ENCODE measurements around the gene KPNA3.
"Not testable (repeated sequence)": the region's sequence is repeated elsewhere in the genome, so short reads cannot be mapped to it uniquely, and the experiment has no call there.

Gene KPNA3

DNA sequence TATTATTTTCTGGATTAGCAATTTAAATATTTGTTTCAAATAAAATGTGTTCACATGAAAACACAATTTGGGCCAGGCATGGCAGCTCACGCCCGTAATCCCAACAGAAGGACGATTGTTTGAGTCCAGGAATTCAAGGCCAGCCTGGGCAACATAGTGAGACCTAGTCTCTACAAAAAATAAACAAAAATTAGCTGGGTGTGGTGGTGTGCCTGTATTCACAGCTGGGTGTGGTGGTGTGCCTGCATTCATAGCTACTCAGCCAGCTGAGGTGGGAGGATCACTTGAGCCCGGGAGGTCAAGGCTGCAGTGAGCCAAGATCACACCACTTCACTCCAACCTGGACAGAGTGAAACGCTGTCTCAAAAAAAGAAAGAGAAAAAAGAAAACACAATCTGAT lies 46.4 kb downstream of the KPNA3 start:
- DNase-seq (ENCODE audit: low spot score), result no peak

DNA sequence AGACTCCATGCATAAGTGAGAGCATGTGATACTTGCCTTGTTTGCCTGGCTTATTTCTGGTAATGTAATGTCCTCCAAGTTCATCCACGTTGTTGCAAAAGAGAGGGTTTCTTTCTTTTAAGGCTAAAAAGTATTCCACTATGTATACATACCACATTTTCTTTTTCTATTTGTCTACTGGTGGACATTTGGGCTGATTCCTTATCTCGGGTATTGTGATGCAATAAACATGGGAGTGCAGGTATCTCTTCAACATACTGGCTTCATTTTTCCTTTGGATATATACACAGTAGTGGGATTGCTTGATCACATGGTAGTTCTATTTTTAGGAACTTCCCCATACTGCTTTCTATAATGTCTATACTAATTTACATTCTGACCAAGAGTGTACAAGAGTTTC lies 51.6 kb downstream of the KPNA3 start:
- DNase-seq (ENCODE audit: low spot score), result no peak

DNA sequence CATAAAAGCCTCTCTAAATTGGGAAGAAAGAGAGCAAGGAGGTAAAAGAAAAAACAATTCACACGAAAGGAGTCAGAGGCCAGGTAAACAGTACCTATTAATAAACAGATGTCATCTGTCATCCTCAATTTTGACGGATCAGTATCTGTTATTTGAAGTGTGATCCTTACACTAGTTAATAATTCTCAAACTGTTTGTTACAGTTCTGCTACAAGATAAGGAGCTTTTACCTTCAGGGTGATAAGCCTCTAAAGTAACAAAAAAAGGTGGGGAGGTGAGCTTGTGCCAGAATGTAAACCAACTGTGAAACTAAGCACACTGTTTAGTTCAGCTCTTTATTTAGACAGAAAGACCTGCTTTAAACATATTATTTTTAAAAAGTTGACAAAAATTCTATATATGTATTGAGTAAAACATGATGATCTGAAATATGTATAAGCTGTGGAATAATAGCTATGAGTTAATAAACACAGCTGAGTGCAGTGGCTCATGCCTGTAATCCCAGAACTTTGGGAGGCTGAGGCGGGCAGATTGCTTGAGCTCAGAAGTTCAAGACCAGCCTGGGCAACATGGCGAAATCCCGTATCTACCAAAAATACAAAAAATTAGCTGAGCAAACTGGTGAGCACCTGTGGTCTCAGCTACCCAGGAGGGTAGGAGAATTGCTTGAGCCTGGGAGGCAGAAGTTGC lies 52.8 kb downstream of the KPNA3 start:
- DNase-seq (ENCODE audit: low spot score), result no peak

DNA sequence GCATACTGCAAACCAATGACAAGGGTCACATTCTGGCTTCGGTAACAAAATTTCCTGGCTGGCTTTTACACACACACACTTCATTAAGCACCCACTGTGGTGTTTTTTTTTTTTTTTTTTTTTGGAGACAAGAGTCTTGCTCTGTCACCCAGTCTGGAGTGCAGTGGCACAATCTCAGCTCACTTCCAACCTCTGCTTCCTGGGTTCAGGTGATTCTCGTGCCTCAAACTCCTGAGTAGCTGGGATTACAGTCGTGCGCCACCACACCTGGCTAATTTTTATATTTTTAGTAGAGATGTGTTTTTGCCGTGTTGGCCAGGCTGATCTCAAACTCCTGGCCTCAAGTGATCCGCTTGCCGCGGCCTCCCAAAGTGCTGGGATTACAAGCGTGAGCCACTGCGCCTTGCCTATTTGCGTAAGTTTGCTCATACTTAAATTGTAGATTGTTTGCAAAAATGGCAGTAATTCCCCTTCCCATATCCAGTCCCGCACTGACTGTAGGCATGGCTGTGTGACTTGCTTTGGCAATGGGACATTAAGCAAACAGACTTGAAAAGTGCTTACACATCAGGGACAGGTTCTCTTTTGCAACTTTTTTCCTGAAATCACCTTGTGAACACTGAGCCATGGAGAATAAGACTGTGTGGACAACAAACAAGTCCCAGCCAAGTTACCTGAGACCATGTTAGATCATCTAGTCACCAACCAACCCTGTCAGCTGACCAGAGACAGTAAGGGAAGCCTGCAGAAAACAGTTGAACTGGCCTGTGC lies 59.1 kb downstream of the KPNA3 start:
- DNase-seq (ENCODE audit: low spot score), result peak; percentile 1

DNA sequence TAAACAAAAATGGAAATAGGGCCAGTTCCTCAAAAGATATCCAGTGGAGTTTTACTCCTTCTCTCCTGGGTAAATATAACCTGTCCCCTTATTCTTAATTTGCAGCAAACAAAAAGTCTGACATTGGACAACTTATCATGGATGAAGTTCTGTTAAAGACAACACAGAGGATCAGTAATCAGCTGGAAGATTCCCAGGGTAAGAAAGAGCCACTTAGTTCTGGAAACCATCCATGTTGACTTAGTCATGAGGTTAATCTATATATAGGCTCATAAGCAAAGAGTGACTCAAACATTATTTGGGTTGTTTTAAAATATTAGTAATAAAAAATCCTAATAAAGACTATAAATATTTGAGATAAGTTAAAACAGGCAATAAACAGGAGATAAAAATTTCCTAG lies 60.7 kb downstream of the KPNA3 start:
- no peak for DNase-seq (ENCODE audit: low spot score)

DNA sequence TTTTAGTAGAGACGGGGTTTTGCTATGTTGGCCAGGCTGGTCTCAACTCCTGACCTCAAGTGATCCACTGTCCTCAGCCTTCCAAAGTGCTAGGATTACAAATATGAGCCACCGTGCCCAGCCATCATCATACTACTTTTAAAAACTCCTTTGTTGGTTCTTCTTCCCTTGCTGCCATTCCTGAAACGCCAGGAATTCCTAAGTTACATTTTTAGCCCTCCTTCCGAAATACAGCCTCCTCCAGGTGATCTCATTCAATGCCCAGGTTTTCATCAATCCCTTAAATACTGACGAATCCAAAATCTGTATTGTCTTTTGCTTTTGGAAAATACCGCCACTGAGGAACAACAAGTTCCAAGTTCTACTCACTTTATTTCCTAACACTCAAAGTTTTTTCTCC lies 75.9 kb downstream of the KPNA3 start:
- no peak for DNase-seq (ENCODE audit: low spot score)

DNA sequence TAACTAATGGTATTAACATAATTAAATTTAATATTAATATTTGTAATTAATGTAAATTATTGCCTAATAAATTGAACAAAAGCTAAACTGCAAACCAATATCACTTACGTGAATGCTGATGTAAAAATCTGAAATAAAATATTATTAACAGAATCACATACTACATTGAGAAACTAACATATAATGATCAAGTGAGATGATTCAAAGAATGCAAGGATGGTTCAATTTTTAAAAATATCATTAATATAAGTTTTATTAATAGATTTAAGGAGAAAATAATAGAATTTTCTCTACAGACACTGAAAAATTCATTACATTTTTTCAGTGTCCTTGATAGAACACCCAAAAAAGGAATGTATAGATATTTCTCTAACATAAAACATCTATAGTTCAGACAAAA lies 77.7 kb downstream of the KPNA3 start:
- no peak for DNase-seq (ENCODE audit: low spot score)

DNA sequence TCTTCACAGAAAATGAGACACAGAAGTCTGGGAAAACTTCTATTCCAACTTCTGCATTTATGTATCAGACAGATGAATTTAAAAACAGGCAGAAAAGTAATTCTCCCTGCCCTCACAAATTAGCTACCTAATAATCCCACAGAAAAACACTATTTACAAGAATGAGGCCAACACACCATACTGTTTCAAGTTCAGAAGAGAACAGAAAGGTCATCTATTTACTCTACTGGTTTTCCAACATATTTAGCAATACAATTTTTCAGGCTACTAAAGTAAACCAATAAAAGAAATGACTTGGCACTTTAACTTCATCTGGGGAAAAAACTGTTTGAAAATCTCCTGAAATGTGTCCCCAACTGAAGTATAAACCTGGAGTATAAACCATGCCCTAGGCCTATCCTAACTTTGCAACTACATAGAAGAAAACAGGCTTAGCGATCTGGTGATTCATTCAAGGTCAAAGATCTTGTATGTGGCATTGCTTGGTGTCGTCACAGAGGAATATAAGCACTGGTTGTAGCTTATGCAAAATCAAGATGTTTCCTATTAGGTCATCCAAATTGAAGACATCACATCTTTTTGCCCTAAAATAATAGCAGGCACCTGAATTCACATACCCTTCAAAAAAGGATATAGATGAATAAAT lies 81.1 kb downstream of the KPNA3 start:
- DNase-seq (ENCODE audit: low spot score), result no peak

DNA sequence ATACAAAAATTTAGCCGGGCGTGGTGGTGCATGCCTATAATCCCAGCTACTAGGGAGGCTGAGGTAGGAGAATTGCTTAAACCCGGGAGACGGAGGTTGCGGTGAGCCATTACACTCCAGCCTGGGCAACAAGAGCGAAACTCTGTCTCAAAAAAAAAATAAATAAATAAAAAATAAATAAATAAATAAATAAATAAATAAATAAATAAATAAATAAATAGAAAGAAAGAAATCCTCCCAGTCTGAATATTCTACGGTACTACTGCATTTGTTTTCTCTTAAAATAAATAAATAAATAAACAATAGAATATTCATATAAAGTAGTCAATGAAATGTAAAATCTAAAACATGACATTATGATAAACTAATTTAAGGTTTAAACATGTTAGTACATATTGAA lies 88.2 kb downstream of the KPNA3 start:
- DNase-seq (ENCODE audit: low spot score), result not testable (repeated sequence)

DNA sequence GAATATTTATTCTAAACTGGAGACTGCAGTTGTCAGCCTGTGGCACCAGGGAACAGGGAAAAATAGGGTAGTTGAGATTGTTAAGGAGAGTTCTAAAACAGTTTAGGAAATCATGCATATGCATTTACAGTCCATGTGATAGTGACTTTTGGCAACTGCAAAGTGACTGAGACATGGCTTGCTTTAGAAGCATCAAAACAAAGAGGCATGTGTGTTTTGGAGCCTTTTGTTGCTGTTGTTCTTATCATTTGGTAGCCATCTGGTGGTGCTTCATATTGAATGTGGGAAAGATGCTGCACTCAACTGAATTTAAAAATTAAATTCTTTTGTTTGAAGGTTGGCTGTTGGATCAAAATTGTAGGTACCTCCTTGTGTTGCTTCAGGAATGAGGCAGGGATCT lies 91.0 kb downstream of the KPNA3 start:
- peak; percentile 59 for DNase-seq (ENCODE audit: low spot score)

DNA sequence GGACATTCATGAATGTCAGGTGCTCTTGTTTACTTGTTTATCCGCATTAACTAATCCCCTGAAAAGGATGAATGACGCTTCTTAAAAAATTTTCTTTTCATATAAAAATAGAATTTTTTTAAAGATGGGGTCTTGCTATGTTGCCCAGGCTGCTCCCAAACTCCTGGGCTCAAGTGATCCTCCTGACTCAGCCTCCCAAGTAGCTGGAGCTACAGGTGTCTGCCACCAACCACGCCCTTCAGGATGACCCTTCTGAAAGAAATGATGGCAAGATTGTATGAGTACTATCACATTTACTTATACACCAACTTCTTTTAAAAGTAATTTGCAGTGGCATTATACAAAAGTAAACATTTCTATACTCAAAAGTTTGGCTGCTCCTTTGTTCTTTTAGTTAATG lies 95.0 kb downstream of the KPNA3 start:
- DNase-seq (ENCODE audit: low spot score), result no peak

DNA sequence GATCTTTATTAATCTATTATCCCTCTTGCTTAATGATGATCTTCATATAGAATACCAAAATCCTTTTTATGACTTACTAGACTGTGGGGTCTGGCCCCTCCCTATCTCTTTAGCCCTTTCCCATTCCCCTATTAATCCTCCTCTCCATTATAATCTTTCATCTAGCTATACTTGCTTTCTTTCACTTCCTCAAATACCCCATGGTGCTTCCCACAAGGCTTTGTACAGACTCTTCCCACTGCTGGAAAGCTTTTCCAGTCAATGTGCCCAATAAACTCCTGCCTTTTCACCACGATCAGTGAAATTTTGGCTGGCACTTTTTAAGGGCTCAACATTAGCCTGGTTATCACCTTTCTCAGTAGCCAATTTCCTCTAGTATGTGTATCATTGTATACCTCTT lies 98.0 kb downstream of the KPNA3 start:
- no peak for DNase-seq (ENCODE audit: low spot score)

DNA sequence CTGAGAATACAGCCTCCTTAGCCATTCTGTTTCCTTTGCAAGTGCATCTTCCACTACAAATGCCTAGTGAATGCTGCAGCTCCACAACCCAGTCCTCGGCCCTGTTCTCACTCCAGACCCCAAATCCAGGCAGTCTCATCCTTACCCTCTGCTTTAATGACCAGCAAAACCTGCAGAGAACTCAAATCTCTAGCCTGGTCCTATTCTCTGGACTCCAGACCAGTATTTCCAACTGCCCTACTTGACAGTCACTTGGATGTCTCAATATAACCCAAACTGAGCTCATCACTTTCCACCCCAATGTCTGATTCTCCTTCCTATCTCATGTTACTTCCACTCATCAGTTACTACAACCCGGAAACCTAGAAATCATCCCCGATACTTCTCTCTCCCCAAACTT lies 98.6 kb downstream of the KPNA3 start:
- DNase-seq (ENCODE audit: low spot score), result no peak

DNA sequence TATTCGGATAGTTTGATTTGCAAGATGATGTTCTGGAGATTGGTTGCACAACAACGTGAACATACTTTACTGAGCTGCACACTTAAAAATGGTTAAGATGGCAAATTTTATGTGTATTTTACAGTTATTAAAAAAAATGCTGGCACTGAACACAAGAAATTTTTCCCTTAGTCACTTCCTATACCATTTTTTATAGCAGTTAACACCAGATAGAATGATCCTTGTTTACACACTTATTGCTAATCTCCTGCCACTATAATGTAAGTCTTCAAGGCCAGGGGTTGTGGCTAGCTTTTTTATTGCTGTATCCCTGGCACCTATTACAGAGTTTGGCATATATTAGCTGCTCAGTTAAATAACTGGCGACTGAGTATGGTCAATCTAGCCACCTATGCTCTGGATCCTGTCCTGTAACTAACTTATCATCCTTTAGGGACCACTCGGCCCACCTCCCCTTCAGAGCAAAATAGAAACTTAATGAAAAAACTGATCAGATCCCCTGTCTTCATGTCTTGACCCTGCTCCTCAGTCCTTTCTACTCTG lies 99.2 kb downstream of the KPNA3 start:
- DNase-seq (ENCODE audit: low spot score), result no peak

DNA sequence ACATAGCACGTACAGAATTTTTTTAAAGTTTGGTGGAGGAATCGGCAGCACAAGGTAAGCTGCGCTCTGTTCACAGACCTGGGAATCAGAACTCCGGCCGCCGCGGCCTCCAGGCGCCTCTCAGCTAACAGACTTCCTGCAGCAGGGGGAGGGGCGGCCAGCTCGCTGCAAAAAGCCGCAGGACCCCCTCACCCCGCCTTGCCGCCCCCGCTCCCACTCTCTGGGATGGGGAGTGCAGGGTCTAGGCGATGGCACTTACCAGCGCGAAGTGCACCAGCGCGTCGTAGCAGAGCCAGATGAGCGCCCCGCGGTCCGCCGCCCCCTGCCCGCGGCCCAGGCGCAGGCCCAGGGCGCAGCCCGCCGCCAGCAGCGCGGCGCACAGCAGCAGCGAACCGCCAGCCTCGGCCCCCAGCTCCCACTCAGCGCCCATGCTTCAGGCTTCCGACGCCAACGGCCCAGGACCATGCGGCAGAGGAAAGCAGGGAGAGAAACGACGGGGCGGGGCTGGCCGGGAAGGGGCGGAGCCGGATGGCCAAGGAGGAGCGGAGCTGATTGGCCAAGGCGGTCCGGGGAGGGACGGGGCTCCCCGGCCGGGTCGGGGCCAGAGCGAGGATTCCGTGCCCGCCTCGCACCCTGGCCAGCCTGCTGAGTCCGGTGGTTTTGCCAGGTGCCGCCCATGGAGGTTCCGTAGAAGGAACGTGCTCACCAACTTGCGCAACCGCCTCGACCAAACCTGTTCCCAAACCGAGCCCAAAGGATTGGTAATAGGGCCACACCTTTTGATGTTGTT lies 101.3 kb downstream of the KPNA3 start, which contains the start of gene EBPL:
EBPL (minus strand) TSS at position 492 of the 790 bp plus-strand sequence; CDS start at position 430, 62 bp downstream.
- peak; percentile 82 for DNase-seq (ENCODE audit: low spot score)

DNA sequence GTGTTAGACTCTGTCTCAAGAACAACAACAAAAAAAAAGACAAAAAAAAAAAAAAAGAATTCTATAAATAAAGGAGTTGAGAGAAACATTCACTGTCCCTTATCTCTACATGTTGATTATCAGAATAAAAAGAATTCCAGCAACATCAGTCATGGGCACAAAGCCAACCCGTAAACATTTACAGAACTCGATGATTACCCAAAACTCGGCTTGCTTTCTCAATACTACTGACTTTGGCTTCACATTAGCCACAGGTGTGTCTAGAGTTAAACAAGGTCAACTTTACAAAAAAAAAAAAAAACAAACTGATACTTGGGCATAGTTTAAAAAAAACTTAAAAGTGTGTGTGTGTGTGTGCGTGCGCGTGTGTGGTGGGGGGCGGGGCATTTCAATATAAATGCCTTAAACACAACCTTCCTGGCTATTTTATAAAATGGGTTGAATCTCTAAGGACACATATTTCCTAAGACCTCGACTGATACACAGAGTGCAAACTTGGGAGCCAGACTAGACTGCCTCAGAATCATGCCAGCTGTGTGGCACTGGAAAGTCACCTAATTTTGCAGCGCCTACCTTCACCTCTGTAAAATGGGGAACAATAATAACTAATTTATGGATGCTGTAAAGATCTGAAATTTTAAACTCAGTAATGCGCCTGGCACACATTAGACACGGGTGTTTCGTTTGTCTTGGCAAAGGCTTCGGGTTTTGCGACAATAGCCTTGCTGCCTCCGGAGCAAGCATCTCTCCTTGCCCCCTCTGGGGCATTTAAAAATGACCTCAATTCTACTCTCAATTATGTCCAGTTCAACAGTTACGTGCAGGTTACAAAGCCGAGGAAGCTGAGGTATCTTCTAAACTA lies 102.1 kb downstream of the KPNA3 start:
- DNase-seq (ENCODE audit: low spot score), result no peak

DNA sequence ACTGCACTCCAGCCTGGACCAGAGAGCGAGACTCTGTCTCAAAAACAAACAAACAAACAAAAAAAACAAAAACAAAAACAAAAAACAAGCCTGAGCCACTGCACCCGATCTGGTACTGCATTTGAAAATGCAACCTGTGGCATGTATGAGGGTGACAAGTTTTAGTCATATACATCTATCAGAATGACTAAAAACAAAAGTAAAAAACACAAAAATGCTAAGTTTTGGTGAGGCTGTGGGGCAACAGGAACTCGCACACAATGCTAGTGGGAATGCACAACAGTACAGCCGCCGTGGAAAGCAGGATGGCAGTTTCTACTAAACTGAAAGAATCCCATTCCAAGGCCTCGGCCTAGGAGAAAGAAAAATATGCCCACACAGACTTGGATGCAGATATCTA lies 109.0 kb downstream of the KPNA3 start:
- no peak for DNase-seq (ENCODE audit: low spot score)

DNA sequence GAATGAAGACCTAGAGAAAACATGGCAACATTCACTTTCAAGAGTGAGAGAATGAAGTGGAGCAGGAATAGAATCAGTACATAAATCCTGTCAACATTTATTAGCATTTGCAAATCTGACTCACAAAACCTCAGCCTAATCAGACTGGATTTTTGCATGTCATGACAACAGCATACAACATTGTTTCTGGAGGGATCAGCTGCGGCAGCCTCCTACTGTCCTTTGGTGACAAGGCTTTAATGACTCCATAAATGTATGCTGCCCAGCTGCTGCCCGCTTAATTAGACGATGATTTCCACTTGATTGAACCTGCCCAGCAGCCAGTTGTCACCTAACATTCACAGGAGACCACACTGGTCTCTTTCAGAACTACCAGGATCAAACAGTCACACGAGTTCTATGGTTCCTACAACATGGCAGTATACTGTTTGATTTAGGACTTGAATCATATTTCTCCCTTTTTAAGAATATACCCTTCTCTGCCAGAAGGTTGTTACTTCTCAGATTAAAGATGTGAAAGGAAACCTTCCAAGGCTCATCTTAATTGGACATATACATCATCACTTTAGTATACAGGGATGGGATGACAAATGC lies 110.5 kb downstream of the KPNA3 start:
- no peak for DNase-seq (ENCODE audit: low spot score)

DNA sequence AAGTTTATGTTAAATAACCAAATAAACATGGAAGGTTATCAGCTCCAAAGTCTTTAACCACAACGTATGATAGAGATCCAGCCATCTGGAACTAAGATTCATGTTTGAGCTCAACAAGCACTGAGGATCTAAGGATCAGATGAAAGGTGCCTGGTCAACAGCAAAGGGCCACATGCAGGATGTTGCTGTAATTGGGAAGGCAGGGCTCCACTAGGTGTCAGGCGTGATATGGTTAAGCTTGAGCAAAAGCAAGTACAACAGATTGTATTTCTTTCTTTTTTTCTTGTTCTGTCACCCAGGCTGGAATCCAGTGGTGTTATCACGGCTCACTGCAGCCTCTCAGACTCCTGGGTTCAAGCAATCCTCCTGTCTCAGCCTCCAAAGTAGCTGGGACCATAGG lies 113.2 kb downstream of the KPNA3 start:
- no peak for DNase-seq (ENCODE audit: low spot score)

DNA sequence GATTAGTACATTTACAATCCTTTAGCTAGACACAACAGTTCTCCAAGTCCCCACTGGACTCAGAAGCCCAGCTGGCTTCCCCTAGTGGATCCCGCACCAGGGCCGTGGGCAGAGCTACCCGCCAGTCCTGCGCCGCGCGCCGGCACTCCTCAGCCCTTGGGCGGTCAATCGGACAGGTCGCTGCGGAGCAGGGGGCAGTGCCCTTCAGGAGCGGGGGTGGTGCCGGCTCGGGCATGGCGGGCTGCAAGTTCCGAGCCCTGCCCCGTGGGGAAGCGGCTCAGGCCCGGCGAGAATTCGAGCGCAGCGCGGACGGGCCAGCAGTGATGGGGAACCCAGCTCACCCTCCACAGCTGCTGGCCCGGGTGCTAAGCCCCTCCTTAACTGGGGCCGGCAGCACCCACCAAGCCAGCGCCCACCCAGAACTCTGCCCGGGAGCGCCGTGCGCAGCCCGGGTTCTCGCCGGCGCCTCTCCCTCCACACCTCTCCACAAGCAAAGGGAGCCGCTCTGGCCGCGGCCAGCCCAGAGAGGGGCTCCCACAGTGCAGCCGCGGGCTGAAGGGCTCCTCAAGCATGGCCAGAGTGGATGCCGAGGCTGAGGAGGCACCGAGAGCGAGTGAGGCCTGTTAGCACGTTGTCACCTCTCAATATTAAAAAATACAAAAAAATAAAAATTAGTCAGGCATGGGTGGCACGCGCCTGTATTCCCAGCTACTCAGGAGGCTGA lies 114.1 kb downstream of the KPNA3 start:
- DNase-seq (ENCODE audit: low spot score), result no peak

Measured in globus pallidus (tissue), 1 donor.